Bronchial epithelial cell (primary cell): Measurements from ENCODE around the gene GRIA2. TPM values are rescaled to one million over a fixed set of nuclear protein-coding genes. Genes with fewer than 3 reads are reported as not detected.

Experiments used
- DNase-seq: peaks from one replicate; pipeline ENCODE4 v3.0.0-alpha.2; 2010; ENCODE audit warnings: low read depth
- FAIRE-seq: peaks from 2 replicates; lab custom pipeline; 2011; peaks lifted over from hg19 to GRCh38; lab: Jason Lieb, UNC
- H3K27me3 ChIP-seq: 2 replicates; pipeline ENCODE4 v1.5.1; 2011; ENCODE audit warnings: low read length; ENCODE audit not compliant: control insufficient read depth, insufficient read depth
- H3K36me3 ChIP-seq: 2 replicates; pipeline ENCODE4 v1.5.1; 2011; ENCODE audit warnings: low read length; ENCODE audit not compliant: control insufficient read depth, insufficient read depth
- H3K4me3 ChIP-seq: 2 replicates; pipeline ENCODE4 v1.5.1; 2011; ENCODE audit warnings: mild to moderate bottlenecking, low read depth, low read length, control low read depth
- CTCF ChIP-seq: IDR thresholded peaks from 2 replicates; pipeline ENCODE4 v1.5.1; 2011; ENCODE audit warnings: mild to moderate bottlenecking, moderate library complexity, low read length, control low read depth, inconsistent platforms; ENCODE audit not compliant: insufficient read depth, severe bottlenecking
- total RNA-seq: library from RNA; depleted of rRNA; stranded (reverse); fragments of >200 nt; gene quantifications from 2 replicates; pipeline ENCODE4 v1.2.1, GENCODE V29; 2014

GRIA2 gene
- total RNA-seq, 1 donor from 2014 or later = not detected

GRCh38 chr4:157327666-157328065, 107.1 kb downstream of the GRIA2 start:
- no peak for FAIRE-seq

GRCh38 chr4:157357887-157358286, 137.4 kb downstream of the GRIA2 start:
- DNase-seq = no peak
- Histone ChIP-seq H3K27me3 (no peaks in the 10 kb centered on the region), H3K4me3 (no peak overlapping the region), H3K36me3 (no peaks in the 10 kb centered on the region)
- TF ChIP-seq CTCF = no peak
- FAIRE-seq = no peak

More at GRCh38 chr4:157327666-157328065, 107.1 kb downstream of the GRIA2 start:
- no peak for DNase-seq
- H3K4me3 ChIP-seq = no peak overlapping the region
- no peaks in the 10 kb centered on the region for H3K27me3 ChIP-seq
- H3K36me3 ChIP-seq = no peaks in the 10 kb centered on the region
- TF ChIP-seq CTCF = no peak

GRCh38 chr4:157358439-157358838, 137.9 kb downstream of the GRIA2 start:
- FAIRE-seq (no peak), DNase-seq (no peak)
- H3K4me3 ChIP-seq = no peak overlapping the region
- no peaks in the 10 kb centered on the region for H3K27me3 ChIP-seq
- H3K36me3 ChIP-seq = no peaks in the 10 kb centered on the region
- no peak for TF ChIP-seq CTCF

GRCh38 chr4:157358851-157359250, 138.3 kb downstream of the GRIA2 start:
- DNase-seq (no peak), FAIRE-seq (no peak)
- no peak for TF ChIP-seq CTCF
- Histone ChIP-seq H3K4me3 (no peak overlapping the region), H3K36me3 (no peaks in the 10 kb centered on the region), H3K27me3 (no peaks in the 10 kb centered on the region)

- H3K4me3 ChIP-seq = no peak overlapping the region
- no peaks in the 10 kb centered on the region for H3K36me3 ChIP-seq
- H3K27me3 ChIP-seq = no peaks in the 10 kb centered on the region
- DNase-seq (no peak), FAIRE-seq (no peak)
- no peak for TF ChIP-seq CTCF
Observed at GRCh38 chr4:157363360-157363759, 142.8 kb downstream of the GRIA2 start.

- FAIRE-seq = no peak
- Histone ChIP-seq H3K27me3 (no peaks in the 10 kb centered on the region), H3K4me3 (no peak overlapping the region), H3K36me3 (no peaks in the 10 kb centered on the region)
- no peak for TF ChIP-seq CTCF
- no peak for DNase-seq
Observed at GRCh38 chr4:157372154-157372553, 151.6 kb downstream of the GRIA2 start.
